GM12865 (cell line): ENCODE data around the gene ANKRD45.

Experiments
- DNase-seq: peaks from one replicate; pipeline ENCODE4 v3.0.0; 2010; ENCODE audit warnings: low read depth
- H3K4me3 ChIP-seq: 2 replicates; pipeline ENCODE4 v1.5.1; 2011; ENCODE audit warnings: mild to moderate bottlenecking, low read depth, low read length, control low read depth
- TF ChIP-seq, protein P1 (sequence below): IDR thresholded peaks from 2 replicates; pipeline ENCODE4 v1.5.1; 2011; ENCODE audit warnings: low read length, control low read depth, low read depth, inconsistent platforms; ENCODE audit not compliant: insufficient read depth; ENCODE audit errors: missing control alignments

ANKRD45 gene

DNA sequence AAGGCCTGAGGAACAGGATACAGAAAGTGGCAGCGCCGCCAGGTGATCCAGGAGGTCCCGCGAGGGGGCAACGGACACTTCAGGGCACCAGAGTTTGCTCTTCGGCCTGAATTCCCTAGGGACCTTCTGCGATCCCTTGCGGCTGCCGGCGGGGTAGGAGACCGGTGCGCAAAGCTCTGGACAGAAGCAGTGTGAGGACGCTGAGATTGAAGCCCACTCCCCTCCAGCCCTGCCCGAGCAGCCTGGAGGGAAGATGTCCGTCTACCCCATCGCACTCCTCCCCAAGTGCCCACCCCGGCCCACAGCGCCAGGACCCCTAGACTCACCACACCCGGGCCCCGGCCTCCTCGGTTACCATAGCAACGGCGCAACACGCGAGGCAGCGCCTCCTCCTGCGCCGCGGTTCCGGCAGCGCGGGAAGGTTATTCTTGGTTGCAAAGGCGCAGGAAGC lies at the start of gene ANKRD45:
Gene ANKRD45, minus strand, starts transcription at position 361 of the 451 bp plus-strand sequence. CDS start 10,433 bp downstream, outside the sequence.
- peak within 1 kb of the TSS; percentile 2 for H3K4me3 ChIP-seq
- peak; percentile 45 for DNase-seq
- TF ChIP-seq, protein P1, sequence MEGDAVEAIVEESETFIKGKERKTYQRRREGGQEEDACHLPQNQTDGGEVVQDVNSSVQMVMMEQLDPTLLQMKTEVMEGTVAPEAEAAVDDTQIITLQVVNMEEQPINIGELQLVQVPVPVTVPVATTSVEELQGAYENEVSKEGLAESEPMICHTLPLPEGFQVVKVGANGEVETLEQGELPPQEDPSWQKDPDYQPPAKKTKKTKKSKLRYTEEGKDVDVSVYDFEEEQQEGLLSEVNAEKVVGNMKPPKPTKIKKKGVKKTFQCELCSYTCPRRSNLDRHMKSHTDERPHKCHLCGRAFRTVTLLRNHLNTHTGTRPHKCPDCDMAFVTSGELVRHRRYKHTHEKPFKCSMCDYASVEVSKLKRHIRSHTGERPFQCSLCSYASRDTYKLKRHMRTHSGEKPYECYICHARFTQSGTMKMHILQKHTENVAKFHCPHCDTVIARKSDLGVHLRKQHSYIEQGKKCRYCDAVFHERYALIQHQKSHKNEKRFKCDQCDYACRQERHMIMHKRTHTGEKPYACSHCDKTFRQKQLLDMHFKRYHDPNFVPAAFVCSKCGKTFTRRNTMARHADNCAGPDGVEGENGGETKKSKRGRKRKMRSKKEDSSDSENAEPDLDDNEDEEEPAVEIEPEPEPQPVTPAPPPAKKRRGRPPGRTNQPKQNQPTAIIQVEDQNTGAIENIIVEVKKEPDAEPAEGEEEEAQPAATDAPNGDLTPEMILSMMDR, result no peak

DNA sequence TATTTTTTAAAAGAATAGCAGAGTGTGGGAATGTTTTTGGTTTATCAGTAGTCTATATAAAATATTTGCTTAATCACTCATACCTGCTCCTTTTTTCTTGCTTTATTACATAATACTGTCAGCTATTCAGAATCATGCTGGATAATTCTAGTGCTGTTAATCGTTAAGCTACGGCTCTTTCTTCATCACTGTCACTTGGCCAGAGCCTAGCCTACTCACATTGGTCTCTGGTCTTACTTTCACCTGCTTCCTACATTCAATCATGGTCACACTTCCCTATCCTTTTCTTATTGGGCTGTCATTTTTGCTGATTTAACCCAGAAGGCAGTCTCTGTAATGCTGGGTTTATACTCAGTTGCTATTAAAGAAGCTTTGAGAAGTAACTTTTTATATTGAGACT lies 47.6 kb upstream of the ANKRD45 start:
- H3K4me3 ChIP-seq, result no peak overlapping the region
- TF ChIP-seq, protein P1, result no peak
- no peak for DNase-seq

DNA sequence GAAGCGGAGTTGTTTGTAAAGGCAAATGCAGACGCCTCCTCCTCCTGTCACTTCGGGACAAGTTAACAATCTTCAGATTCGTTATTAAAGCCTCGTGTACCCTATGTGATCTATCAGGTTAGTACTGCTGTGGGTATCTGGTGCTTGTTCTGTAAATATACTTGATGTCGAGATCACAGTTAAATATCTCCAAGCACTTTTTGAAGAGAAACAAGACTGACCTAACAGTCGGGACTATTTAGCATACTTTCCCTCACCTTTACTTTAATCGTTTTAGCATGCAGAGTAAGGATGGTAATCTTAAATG lies 45.8 kb upstream of the ANKRD45 start:
- H3K4me3 ChIP-seq, result peak overlapping the region; percentile 80
- no peak for DNase-seq
- TF ChIP-seq, protein P1, result no peak

DNA sequence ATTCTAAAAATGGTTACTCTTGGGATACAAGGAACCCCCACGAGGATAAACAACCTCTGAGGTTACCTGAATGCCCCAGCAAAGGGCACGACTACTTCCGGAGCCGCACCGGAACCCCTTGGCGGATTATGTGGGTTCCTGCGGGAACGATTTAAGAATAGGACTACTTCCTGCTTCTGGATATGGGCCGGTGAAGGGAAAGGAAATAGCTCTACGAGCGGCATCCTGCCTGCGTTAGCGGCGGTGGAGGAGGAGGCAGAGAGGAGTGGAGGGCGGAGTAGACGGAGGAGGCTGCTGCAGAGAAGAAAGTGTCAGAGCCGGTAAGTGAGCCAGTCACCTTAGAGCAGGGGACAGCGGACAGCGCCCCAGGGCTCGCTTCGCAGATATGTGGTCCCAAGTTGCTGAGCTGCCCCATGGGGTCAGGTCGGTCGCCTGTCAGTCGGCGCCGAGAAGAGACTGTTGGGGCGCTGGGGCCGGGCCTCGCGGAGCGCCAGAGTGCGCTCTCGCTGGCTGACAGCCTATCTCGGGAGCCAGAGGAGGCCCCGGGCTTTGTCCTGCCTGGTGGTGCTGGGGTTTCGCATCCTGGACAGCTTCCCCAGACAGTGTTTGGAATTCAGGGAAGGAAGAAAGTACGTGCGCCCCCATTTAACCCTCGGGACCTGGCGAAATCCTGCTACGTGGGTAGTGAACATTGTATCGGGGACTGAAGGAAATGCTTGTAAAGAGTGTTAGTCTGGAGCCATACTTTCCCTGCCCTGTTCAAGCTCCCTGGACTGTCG lies 45.3 kb upstream of the ANKRD45 start, which contains the start of gene KLHL20:
Gene KLHL20, plus strand, starts transcription at position 223 of the 779 bp plus-strand sequence. CDS start 1,063 bp downstream, outside the sequence.
- peak; percentile 95 for DNase-seq
- TF ChIP-seq, protein P1, result no peak
- H3K4me3 ChIP-seq, result peak within 1 kb of the TSS; percentile 80

GRCh38 chr1:173714441-173714758 lies 44.7 kb upstream of the ANKRD45 start:
- no peak for DNase-seq
- peak overlapping the region; percentile 80 for H3K4me3 ChIP-seq
- TF ChIP-seq, protein P1, result no peak

DNA sequence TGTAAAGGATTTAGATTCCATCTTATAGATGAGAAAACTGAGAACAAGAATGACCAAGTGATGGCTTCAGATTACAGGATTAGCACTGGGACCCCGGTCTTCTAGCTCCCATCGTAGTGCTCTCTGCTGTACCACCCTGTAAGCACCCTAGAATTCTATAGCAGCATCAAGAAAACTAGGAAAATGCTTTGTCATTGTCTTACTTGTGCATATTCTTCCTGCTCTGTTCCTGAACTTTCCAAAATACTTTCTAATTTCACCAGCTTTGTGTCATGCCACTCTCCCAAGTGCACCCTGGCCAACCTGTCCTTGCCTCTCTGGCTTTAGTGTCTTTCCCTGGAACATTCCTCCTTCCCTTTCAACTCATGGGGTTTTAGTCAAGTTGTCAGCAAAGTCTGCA lies 39.1 kb upstream of the ANKRD45 start:
- no peak overlapping the region for H3K4me3 ChIP-seq
- TF ChIP-seq, protein P1, result no peak
- no peak for DNase-seq

DNA sequence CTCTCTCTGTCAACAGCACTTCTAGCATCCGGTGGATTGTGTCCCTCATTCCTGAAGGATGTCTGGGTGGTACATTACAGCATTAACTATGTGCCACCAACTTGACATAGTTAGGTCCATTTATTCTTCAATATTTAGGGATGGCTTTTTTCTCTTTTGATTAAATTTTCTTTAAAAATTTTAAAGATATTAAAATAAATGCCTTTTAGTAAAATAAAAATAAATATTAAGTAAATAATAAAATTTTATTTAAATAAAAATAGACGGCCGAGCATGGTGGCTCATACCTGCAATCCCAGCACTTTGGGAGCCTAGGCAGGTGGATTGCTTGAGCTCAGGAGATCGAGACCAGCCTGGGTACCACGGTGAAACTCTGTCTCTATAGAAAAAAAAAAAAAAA lies 35.5 kb upstream of the ANKRD45 start:
- no peak overlapping the region for H3K4me3 ChIP-seq
- TF ChIP-seq, protein P1, result no peak
- no peak for DNase-seq
